Measurements from ENCODE around the gene WDR37. TPM values are rescaled to one million over a fixed set of nuclear protein-coding genes. Genes with fewer than 3 reads are reported as not detected.
"Not testable (repeated sequence)": the region's sequence is repeated elsewhere in the genome, so short reads cannot be mapped to it uniquely, and the experiment has no call there.

WDR37 gene
- total RNA-seq, 4 donors from 2014 or later = 11.4 to 30.3 (median 17.4) TPM

DNA sequence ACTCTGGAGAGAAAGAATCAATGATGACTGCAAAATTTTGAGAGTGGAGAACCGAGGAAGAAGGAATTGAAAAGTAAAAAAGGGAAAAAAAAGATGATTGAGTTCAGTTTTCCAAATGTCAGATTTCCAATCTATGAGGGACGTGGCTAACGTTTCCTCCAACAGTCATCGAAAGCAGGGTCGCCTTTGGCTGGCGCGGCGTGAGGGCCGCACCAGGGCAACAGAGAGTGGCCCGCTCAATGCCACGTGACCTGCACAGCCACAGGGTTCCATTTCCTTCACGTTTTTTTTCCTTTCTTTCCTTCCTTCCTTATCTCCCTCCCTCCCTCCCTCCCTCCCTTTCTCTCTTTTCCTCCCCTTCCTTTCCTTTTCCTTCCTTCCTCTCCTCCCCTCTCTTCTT, 101.9 kb downstream of the WDR37 start:
- DNase-seq (ENCODE audit: low spot score) (no peak), ATAC-seq (ENCODE audit: low FRiP score) (no peak)
- TF ChIP-seq, protein P1, sequence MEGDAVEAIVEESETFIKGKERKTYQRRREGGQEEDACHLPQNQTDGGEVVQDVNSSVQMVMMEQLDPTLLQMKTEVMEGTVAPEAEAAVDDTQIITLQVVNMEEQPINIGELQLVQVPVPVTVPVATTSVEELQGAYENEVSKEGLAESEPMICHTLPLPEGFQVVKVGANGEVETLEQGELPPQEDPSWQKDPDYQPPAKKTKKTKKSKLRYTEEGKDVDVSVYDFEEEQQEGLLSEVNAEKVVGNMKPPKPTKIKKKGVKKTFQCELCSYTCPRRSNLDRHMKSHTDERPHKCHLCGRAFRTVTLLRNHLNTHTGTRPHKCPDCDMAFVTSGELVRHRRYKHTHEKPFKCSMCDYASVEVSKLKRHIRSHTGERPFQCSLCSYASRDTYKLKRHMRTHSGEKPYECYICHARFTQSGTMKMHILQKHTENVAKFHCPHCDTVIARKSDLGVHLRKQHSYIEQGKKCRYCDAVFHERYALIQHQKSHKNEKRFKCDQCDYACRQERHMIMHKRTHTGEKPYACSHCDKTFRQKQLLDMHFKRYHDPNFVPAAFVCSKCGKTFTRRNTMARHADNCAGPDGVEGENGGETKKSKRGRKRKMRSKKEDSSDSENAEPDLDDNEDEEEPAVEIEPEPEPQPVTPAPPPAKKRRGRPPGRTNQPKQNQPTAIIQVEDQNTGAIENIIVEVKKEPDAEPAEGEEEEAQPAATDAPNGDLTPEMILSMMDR (IDR thresholded peaks at IDR 0.05) = no peak

DNA sequence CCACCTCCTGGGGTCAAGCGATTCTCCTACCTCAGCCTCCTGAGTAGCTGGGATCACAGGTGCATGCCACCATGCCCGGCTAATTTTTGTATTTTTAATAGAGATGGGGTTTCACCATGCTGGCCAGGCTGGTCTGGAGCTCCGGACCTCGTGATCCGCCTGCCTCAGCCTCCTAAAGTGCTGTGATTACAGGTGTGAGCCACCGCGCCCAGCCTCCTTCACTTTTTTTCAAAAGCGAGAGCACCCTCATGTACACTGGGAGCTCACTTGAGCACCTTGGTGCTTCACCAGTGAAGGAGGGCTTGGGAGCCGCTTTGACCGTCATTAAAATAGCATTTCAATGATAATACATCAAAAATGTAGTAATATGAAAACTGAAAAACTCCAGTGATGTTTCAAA, 102.4 kb downstream of the WDR37 start:
- not testable (repeated sequence) for DNase-seq (ENCODE audit: low spot score); ATAC-seq (ENCODE audit: low FRiP score)

DNA sequence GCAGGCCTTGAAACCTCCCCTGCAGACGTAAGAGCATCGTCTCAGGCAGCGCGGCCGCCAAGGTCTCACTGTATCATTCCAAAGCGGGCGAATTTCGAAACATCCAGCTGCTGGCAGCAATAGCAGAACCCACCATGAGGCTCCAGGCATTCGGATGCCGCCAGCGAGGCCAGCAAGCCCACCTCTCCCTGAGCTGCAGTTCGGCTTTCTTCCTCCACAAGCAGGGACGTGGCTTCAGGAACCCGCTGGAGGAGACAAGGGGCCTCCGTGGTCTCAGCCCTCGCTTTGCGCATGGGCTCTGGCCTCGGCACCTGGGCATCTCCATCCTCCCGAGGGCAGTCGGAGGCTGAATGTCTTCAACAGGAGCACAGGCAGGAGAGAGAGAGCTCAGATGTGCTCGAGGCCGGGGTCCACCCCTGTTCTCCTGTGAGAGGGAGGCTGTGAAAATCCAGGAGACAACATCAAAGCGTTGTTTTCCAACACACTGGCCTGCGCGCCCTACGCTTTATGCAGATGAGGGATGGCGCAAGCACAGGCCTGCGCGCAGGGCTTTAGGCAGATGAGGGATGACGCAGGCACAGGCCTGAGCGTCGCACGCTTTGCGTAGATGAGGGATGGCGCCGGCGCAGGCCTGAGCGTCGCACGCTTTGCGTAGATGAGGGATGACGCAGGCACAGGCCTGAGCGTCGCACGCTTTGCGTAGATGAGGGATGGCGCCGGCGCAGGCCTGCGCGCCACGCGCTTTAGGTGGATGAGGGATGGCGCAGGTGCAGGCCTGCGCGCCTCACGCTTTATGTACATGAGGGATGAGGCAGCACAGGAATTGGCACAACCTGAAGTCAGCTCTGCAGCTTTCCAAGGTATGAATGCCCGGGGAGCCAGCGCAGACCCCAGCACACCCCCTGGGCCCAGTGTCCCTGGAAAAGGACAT, 103.2 kb downstream of the WDR37 start:
- no peak for DNase-seq (ENCODE audit: low spot score)
- TF ChIP-seq, protein P1 (IDR thresholded peaks at IDR 0.05) = no peak
- ATAC-seq (ENCODE audit: low FRiP score) = no peak

DNA sequence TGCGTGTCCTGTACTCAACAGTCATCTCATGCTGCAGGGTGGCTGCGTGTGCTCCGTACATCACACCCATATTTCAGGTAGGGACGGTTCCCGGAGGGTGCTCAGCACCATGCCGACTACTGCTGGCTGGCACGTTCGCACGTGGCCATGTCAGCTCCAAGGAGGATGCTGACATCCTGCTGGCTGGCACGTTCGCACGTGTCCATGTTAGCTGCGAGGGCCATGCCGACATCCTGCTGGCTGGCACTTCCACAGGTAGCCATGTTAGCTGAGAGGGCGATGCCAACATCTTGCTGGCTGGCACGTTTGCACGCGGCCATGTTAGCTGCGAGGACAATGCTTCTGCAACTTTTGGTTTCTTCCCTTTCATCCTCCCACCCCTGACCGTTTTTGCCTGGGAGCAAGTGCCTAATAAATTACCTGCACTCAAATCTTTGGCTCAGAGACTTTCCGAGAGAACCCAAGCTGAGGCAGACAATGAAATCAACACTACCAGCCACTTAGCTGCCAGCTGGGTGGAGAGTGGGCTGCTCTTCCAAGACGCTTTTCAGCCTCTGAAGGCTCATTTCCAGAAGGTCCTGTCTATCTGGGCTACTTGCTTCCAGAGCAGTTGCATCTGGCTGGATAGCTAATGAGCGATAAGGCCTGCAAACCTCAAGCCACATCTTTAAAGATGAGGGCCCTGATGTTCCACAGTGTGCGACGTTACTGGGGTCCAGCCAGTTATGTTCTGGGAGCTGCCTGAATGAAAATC, 104.6 kb downstream of the WDR37 start:
- TF ChIP-seq, protein P1 (IDR thresholded peaks at IDR 0.05) = no peak
- no peak for DNase-seq (ENCODE audit: low spot score)
- no peak for ATAC-seq (ENCODE audit: low FRiP score)

DNA sequence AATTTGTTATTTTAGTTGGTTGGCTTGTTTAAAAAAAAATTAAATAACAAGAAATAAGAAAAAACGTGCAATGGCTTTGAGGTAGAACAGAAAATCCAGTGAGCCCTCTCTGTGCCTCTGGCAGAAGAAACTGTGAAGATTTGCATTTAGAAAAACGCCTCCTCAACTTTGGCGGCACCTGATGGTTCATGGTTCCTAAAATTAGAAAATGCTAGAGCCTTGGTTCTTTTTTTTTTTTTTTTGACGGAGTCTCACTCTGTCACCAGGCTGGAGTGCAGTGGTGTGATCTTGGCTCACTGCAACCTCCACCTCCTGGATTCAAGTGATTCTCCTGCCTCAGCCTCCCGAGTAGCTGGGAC, 105.1 kb downstream of the WDR37 start:
- not testable (repeated sequence) for ATAC-seq (ENCODE audit: low FRiP score)

DNA sequence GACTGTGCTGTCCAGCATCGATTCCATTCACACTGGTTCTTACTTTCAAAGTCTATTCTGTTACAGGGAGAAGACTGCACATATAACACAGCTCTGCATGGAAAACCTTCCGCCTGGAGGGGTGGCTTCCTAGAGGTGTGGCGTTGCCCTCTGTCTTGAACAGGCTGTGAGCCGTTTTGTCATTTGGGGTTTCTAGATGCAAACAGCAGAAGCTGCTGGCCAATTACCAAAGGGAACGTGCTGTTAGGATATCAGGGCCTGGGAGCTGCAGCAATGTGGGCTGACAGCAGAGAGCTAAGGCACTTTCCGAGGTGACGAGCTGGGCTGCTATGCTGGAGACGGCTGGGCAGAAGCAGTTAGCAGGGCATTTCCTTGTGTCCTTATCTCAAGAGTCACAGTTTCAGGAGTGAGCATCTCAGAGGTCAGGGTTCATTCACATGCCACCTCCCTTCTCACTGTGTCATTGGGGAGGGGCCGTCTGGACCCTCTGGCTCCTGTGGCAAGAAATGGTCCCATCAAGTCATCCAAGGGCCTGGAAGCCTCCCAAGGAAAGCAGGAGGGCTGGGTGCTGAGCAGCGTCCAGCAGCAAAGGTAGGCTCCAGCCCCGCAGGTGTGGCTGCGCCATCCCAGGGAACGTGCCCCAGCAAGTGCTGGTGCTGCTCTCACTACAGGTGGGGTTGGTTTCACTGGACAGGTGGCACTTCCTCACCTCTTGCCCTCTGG, 106.5 kb downstream of the WDR37 start:
- TF ChIP-seq, protein P1 (IDR thresholded peaks at IDR 0.05) = no peak
- ATAC-seq (ENCODE audit: low FRiP score) (no peak), DNase-seq (ENCODE audit: low spot score) (no peak)

More for the DNA sequence above, 105.1 kb downstream of the WDR37 start:
- DNase-seq (ENCODE audit: low spot score) = not testable (repeated sequence)

DNA sequence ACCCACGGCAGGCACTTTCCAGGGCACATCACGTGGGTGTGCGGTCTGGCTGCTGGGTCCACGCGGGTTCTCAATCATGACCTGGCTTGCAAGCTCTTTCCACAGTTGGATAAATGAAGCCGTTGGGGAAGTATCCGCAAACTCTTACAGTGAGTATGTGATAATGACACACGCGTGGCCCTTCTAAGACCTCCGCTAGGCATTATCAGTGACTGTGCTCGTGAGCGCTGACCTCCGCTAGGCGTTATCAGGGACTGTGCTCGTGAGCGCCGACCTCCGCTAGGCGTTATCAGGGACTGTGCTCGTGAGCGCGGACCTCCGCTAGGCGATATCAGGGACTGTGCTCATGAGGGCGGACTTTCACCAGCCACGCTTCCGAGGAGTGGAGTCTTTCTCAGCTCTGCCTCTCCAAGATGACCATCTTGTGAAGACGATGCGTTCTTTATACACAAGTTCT, 107.0 kb downstream of the WDR37 start:
- no peak for DNase-seq (ENCODE audit: low spot score)
- no peak for ATAC-seq (ENCODE audit: low FRiP score)

More for the DNA sequence above, 107.0 kb downstream of the WDR37 start:
- TF ChIP-seq, protein P1 (IDR thresholded peaks at IDR 0.05) = no peak
